NB4 (cell line): ENCODE measurements around the gene GRB10.

Source experiments
- MYC ChIP-seq: IDR thresholded peaks from 2 replicates; pipeline ENCODE4 v1.6.1; 2011; ENCODE audit warnings: low read depth, low read length
- POLR2A ChIP-seq: IDR thresholded peaks from 2 replicates; pipeline ENCODE4 v1.6.1; 2011; ENCODE audit warnings: mild to moderate bottlenecking; ENCODE audit not compliant: insufficient read length; ENCODE audit errors: extremely low read depth
- TF ChIP-seq, protein P1 (sequence below): IDR thresholded peaks from one replicate; pipeline ENCODE4 v1.5.1; 2012; ENCODE audit warnings: low read depth, low read length

DNA sequence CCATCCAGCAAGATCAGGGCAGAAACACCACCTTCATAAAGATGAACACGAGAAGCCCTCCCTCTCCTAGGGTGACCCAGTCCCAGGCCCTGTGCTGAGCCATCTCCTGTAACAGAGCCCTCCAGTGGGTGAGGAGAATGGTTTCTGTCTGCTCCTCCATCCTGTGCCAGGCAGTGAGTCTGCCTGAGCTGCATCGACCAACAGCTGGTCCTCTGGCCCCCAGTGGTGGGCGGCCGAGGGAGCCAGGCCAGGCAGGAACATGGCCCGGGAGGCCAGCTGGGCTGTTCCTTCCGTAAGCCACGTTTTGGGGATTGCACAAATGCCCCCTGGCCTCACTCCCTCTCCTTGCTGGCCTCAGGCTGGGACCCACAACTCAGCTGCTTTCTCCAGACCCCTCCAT is 73.5 kb downstream of the GRB10 start:
- TF ChIP-seq POLR2A (no peak), MYC (no peak)
- TF ChIP-seq, protein P1, sequence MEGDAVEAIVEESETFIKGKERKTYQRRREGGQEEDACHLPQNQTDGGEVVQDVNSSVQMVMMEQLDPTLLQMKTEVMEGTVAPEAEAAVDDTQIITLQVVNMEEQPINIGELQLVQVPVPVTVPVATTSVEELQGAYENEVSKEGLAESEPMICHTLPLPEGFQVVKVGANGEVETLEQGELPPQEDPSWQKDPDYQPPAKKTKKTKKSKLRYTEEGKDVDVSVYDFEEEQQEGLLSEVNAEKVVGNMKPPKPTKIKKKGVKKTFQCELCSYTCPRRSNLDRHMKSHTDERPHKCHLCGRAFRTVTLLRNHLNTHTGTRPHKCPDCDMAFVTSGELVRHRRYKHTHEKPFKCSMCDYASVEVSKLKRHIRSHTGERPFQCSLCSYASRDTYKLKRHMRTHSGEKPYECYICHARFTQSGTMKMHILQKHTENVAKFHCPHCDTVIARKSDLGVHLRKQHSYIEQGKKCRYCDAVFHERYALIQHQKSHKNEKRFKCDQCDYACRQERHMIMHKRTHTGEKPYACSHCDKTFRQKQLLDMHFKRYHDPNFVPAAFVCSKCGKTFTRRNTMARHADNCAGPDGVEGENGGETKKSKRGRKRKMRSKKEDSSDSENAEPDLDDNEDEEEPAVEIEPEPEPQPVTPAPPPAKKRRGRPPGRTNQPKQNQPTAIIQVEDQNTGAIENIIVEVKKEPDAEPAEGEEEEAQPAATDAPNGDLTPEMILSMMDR, result no peak
